CD14-positive monocyte (primary cell): Measurements from ENCODE around the gene SMIM33. TPM values are rescaled to one million over a fixed set of nuclear protein-coding genes. Genes with fewer than 3 reads are reported as not detected.

ENCODE experiments used
- DNase-seq, 3 donors: peaks; one replicate each; pipeline ENCODE4 v3.0.0-alpha.2; 2011 to 2022
- H2AFZ ChIP-seq: 2 replicates; pipeline ENCODE4 v1.6.0; 2012; ENCODE audit warnings: mild to moderate bottlenecking, low read depth, low read length, inconsistent platforms; ENCODE audit not compliant: insufficient read depth, poor library complexity, severe bottlenecking
- H3K27ac ChIP-seq, 2 donors: 1 replicate in 1 of 2; 2 replicates in 1 of 2; pipeline ENCODE4 v1.5.1; 2012 to 2013; ENCODE audit warnings: low read length in 2 of 2, control low read depth in 1 of 2, inconsistent platforms in 1 of 2, low read depth in 1 of 2, mild to moderate bottlenecking in 1 of 2
- H3K27me3 ChIP-seq, 2 donors: one replicate each; pipeline versions ENCODE4 v1.6.0 to v1.6.1; 2011 to 2013; ENCODE audit warnings: low read length in 2 of 2; ENCODE audit not compliant: control insufficient read depth in 2 of 2, insufficient read depth in 2 of 2
- H3K36me3 ChIP-seq, 2 donors: replicated peaks in 1 of 2; 1 replicate in 1 of 2; 2 replicates in 1 of 2; pipeline versions ENCODE4 v1.5.1 to v1.6.1; 2012 to 2013; ENCODE audit warnings: low read length in 2 of 2, control low read depth in 1 of 2, inconsistent platforms in 1 of 2, mild to moderate bottlenecking in 1 of 2; ENCODE audit not compliant: insufficient read depth in 2 of 2, control insufficient read depth in 1 of 2
- H3K4me1 ChIP-seq, 2 donors: 1 replicate in 1 of 2; 2 replicates in 1 of 2; pipeline versions ENCODE4 v1.5.1 to v1.6.1; 2012 to 2013; ENCODE audit warnings: low read length in 2 of 2, control low read depth in 1 of 2, inconsistent platforms in 1 of 2, mild to moderate bottlenecking in 1 of 2, moderate library complexity in 1 of 2; ENCODE audit not compliant: insufficient read depth in 2 of 2, control insufficient read depth in 1 of 2
- H3K4me2 ChIP-seq: replicated peaks from 2 replicates; pipeline ENCODE3; 2012; ENCODE audit warnings: low read length, moderate library complexity, mild to moderate bottlenecking; ENCODE audit not compliant: poor library complexity, severe bottlenecking; ENCODE audit errors: extremely low read depth
- H3K4me3 ChIP-seq, 3 experiments: fragments of 200-600 bp in 1 of 3; sonication (generic) in 1 of 3; replicated peaks in 1 of 3; 1 replicate in 2 of 3; 2 replicates in 1 of 3; pipeline ENCODE4 v1.5.1; 2011 to 2013; ENCODE audit warnings: low read length in 3 of 3, mild to moderate bottlenecking in 3 of 3, control low read depth in 2 of 3, low read depth in 2 of 3, inconsistent platforms in 1 of 3, moderate library complexity in 1 of 3
- H3K79me2 ChIP-seq: 2 replicates; pipeline ENCODE4 v1.6.0; 2012; ENCODE audit warnings: mild to moderate bottlenecking, control low read depth, inconsistent platforms, low read length, moderate library complexity; ENCODE audit not compliant: insufficient read depth
- H3K9ac ChIP-seq: 2 replicates; pipeline ENCODE4 v1.6.0; 2017; ENCODE audit warnings: low read length, mild to moderate bottlenecking; ENCODE audit not compliant: insufficient read depth, poor library complexity, severe bottlenecking
- H3K9me3 ChIP-seq, 2 donors: replicated peaks in 1 of 2; 1 replicate in 1 of 2; 2 replicates in 1 of 2; pipeline versions ENCODE4 v1.5.1 to v1.6.1; 2012 to 2013; ENCODE audit warnings: low read length in 2 of 2, control low read depth in 1 of 2; ENCODE audit not compliant: control insufficient read depth in 1 of 2, insufficient read depth in 1 of 2
- H4K20me1 ChIP-seq: 2 replicates; pipeline ENCODE4 v1.6.0; 2012; ENCODE audit warnings: mild to moderate bottlenecking, low read length, control low read depth, moderate library complexity; ENCODE audit not compliant: insufficient read depth
- H3K27ac Mint-ChIP-seq, 7 donors: one replicate each; pipeline ENCODE4 v1.8.0; 2020; ENCODE audit warnings: mild to moderate bottlenecking in 7 of 7, mixed read lengths in 7 of 7, moderate library complexity in 6 of 7, inconsistent platforms in 2 of 7
- H3K27me3 Mint-ChIP-seq, 3 donors: one replicate each; pipeline ENCODE4 v1.8.0; 2021 to 2022; ENCODE audit warnings: low read depth in 3 of 3, mild to moderate bottlenecking in 3 of 3, mixed read lengths in 3 of 3, moderate library complexity in 3 of 3, inconsistent platforms in 1 of 3
- H3K36me3 Mint-ChIP-seq, 2 donors: one replicate each; pipeline ENCODE4 v1.8.0; 2020; ENCODE audit warnings: mixed read lengths in 2 of 2, inconsistent platforms in 1 of 2, mild to moderate bottlenecking in 1 of 2
- H3K4me1 Mint-ChIP-seq: one replicate; pipeline ENCODE4 v1.8.0; 2020; ENCODE audit warnings: mild to moderate bottlenecking, mixed read lengths
- H3K4me3 Mint-ChIP-seq, 2 donors: one replicate each; pipeline ENCODE4 v1.8.0; 2020; ENCODE audit warnings: mild to moderate bottlenecking in 2 of 2, mixed read lengths in 2 of 2, moderate library complexity in 1 of 2
- H3K9me3 Mint-ChIP-seq, 7 donors: one replicate each; pipeline ENCODE4 v1.8.0; 2020 to 2022; ENCODE audit warnings: mixed read lengths in 7 of 7, mild to moderate bottlenecking in 6 of 7, moderate library complexity in 6 of 7, inconsistent platforms in 2 of 7
- CTCF ChIP-seq: fragments of 200-600 bp; IDR thresholded peaks from one replicate; pipeline ENCODE4 v1.8.0; 2022; ENCODE audit warnings: antibody characterized with exemption, mild to moderate bottlenecking
- WGBS: methylation state at CpG from one replicate; pipeline ENCODE4 v1.1.5; 2013; ENCODE audit warnings: missing lambda C conversion rate; ENCODE audit not compliant: insufficient coverage; 5-methylcytosine and 5-hydroxymethylcytosine counted together
- intact Hi-C, 2 donors: fragments of 100-400 bp; cut with micrococcal nuclease; formaldehyde crosslinking; loops; one replicate each; pipeline versions ENCODE4 v1.15.0 to v1.15.1; 2023
- polyA plus RNA-seq, 3 donors: library from polyadenylated mRNA; depleted of rRNA in 1 of 3; unstranded in 2 of 3; stranded (reverse) in 1 of 3; fragments of 300-500 nt in 2 of 3; fragments of >200 nt in 1 of 3; fragmentation: Illumina TruSeq in 2 of 3; gene quantifications; 1 replicate in 2 of 3; 2 replicates in 1 of 3; pipeline ENCODE4 v1.2.3, GENCODE V29; 2012 to 2021

The SMIM33 gene
- polyA plus RNA-seq, 3 donors, result not detected

DNA sequence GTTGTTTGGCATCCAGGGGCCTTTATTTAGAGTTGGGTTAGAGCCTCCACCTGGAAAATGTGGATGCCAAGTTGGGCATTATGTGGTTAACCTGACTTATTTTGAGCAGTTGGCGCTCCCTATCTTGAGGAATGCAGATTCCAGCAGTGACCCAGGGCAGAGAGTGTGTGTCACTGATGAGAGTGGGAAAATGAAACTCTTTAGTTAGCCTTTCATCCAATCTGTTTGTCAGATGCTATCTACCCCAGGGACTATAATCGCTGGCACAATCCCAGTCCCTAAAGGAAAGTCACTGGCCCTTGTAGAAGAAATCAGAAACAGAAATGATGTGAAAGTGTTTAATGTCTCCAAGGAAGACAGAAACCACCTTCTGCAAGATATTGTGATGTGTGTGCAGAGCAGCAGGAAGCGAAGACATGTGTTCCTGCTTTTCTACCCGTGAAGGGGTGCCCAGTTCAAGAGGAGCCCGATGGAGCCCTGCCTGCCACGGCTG lies 21.9 kb downstream of the SMIM33 start:
- H3K27me3 ChIP-seq, result no peaks in the 10 kb centered on the region
- H3K4me3 ChIP-seq, result no peak overlapping the region
- H3K4me2 ChIP-seq, result peak overlapping the region; percentile 21
- TF ChIP-seq CTCF, result no peak
- intact Hi-C loops, result no loop called here
- H3K4me1 Mint-ChIP-seq, result peaks cover 49% of the 10 kb centered on the region
- no peaks in the 10 kb centered on the region for H3K36me3 ChIP-seq
- no peaks in the 10 kb centered on the region for H3K27me3 Mint-ChIP-seq
- DNase-seq, result no peak
- H4K20me1 ChIP-seq, result no peaks in the 10 kb centered on the region
- H3K4me3 Mint-ChIP-seq, result peak overlapping the region; percentile 47 to 60
- H3K79me2 ChIP-seq, result no peaks in the 10 kb centered on the region
- 2% methylated on average over 4 of the region's 6 CpGs for WGBS
- H3K9me3 ChIP-seq, result no peaks in the 10 kb centered on the region
- no peak overlapping the region for H3K9ac ChIP-seq
- no peak overlapping the region for H3K27ac ChIP-seq
- peak overlapping the region; percentile 52 for H2AFZ ChIP-seq
- no peaks in the 10 kb centered on the region for H3K36me3 Mint-ChIP-seq
- peak overlapping the region in 3 of 7 donors; percentile 19 to 52 (median 38) for H3K27ac Mint-ChIP-seq
- no peaks in the 10 kb centered on the region for H3K9me3 Mint-ChIP-seq
- peaks cover 40 to 53% of the 10 kb centered on the region in 2 donors for H3K4me1 ChIP-seq

DNA sequence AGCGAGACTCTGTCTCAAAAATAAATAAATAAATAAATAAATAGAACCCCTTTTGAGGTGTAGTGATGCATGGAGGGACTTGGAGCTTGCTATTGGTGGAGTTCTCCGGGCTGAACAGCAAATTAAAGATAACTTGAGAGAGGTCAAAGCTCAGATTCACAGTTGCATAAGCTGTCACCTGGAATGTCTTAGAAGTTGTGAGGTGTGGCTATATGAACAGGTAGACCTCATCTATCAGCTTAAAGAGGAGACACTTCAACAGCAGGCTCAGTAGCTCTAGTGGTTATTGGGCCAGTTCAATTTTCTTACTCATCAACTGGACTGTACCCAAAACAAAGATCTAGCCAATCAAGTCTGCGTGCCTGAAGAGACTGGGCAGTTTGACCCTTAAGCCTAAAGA lies 23.5 kb downstream of the SMIM33 start:
- Histone ChIP-seq H3K9me3 (no peaks in the 10 kb centered on the region), H3K4me3 (no peak overlapping the region), H4K20me1 (no peaks in the 10 kb centered on the region), H3K27ac (no peak overlapping the region), H2AFZ (no peak overlapping the region), H3K4me1 (peaks cover 24 to 38% of the 10 kb centered on the region in 2 donors), H3K36me3 (no peaks in the 10 kb centered on the region), H3K4me2 (no peak overlapping the region), H3K9ac (no peak overlapping the region), H3K27me3 (no peaks in the 10 kb centered on the region), H3K79me2 (no peaks in the 10 kb centered on the region)
- no peak overlapping the region for H3K27ac Mint-ChIP-seq
- 90% methylated on average over 1 of the region's 3 CpGs for WGBS
- intact Hi-C loops, result no loop called here
- H3K36me3 Mint-ChIP-seq, result no peaks in the 10 kb centered on the region
- no peaks in the 10 kb centered on the region for H3K27me3 Mint-ChIP-seq
- no peak overlapping the region for H3K4me3 Mint-ChIP-seq
- no peak for TF ChIP-seq CTCF
- no peak for DNase-seq
- no peaks in the 10 kb centered on the region for H3K9me3 Mint-ChIP-seq
- peaks cover 35% of the 10 kb centered on the region for H3K4me1 Mint-ChIP-seq
